Measurements from ENCODE around the gene LRIG1.

DNA sequence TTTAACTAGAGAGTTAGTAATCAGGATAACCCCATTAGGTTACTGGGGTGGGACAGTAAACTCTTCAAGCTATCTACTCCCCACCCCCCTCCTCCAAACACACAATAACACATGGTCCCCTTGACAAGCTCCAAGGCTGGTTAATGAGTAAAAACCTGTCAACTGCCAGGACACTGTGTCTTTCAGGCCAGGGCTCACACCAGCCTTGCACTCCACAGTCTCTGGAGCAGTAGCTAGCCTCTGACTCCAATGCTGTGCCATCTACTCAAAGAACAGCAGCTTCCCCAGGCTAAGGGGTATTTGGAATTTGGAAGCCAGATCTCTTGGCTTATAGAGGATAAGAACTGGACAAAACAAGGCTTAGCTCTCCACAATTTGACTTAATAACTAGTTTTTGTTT lies 115.8 kb downstream of the LRIG1 start:
- no peak for TF ChIP-seq POLR2A (IDR thresholded peaks at IDR 0.05)
- TF ChIP-seq, protein P1, sequence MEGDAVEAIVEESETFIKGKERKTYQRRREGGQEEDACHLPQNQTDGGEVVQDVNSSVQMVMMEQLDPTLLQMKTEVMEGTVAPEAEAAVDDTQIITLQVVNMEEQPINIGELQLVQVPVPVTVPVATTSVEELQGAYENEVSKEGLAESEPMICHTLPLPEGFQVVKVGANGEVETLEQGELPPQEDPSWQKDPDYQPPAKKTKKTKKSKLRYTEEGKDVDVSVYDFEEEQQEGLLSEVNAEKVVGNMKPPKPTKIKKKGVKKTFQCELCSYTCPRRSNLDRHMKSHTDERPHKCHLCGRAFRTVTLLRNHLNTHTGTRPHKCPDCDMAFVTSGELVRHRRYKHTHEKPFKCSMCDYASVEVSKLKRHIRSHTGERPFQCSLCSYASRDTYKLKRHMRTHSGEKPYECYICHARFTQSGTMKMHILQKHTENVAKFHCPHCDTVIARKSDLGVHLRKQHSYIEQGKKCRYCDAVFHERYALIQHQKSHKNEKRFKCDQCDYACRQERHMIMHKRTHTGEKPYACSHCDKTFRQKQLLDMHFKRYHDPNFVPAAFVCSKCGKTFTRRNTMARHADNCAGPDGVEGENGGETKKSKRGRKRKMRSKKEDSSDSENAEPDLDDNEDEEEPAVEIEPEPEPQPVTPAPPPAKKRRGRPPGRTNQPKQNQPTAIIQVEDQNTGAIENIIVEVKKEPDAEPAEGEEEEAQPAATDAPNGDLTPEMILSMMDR (IDR thresholded peaks at IDR 0.05): no peak
- no peak for TF ChIP-seq EP300 (IDR thresholded peaks at IDR 0.05)

Measured in tibial nerve (tissue), 4 donors.